Keratinocyte (primary cell): ENCODE measurements around the gene ZMYND8. TPM values are rescaled to one million over a fixed set of nuclear protein-coding genes. Genes with fewer than 3 reads are reported as not detected.

Experiments
- DNase-seq: peaks from one replicate; pipeline ENCODE4 v3.0.0-alpha.2; 2011; ENCODE audit warnings: low read depth, missing footprints, low spot score
- FAIRE-seq: peaks from 2 replicates; lab custom pipeline; 2011; peaks lifted over from hg19 to GRCh38; lab: Jason Lieb, UNC
- H2AFZ ChIP-seq: 2 replicates; pipeline ENCODE4 v1.6.0; 2012; ENCODE audit warnings: low read length, control low read depth, inconsistent platforms; ENCODE audit not compliant: control insufficient read depth
- H3K27ac ChIP-seq: 2 replicates; pipeline ENCODE4 v1.5.1; 2011; ENCODE audit warnings: low read length; ENCODE audit not compliant: control insufficient read depth, insufficient read depth
- H3K27me3 ChIP-seq: 3 replicates; pipeline ENCODE4 v1.6.0; 2011; ENCODE audit warnings: low read length; ENCODE audit not compliant: control insufficient read depth, insufficient read depth; ENCODE audit errors: extremely low read depth
- H3K36me3 ChIP-seq, 2 experiments: 2 replicates in 1 of 2; 3 replicates in 1 of 2; pipeline ENCODE4 v1.5.1; 2011; ENCODE audit warnings: low read length in 2 of 2, mild to moderate bottlenecking in 1 of 2; ENCODE audit not compliant: control insufficient read depth in 2 of 2, insufficient read depth in 2 of 2; ENCODE audit errors: extremely low read depth in 1 of 2
- H3K4me1 ChIP-seq: 3 replicates; pipeline ENCODE4 v1.5.1; 2011; ENCODE audit warnings: low read length; ENCODE audit not compliant: control insufficient read depth, insufficient read depth; ENCODE audit errors: extremely low read depth
- H3K4me2 ChIP-seq: 3 replicates; pipeline ENCODE4 v1.6.0; 2011; ENCODE audit warnings: low read depth, low read length; ENCODE audit not compliant: control insufficient read depth, insufficient read depth; ENCODE audit errors: extremely low read depth
- H3K4me3 ChIP-seq, 3 experiments: fragments of 200-600 bp in 1 of 3; sonication (generic) in 1 of 3; 2 replicates in 2 of 3; 3 replicates in 1 of 3; pipeline ENCODE4 v1.5.1; 2011 to 2016; ENCODE audit warnings: low read length in 3 of 3, mild to moderate bottlenecking in 3 of 3, control low read depth in 2 of 3, inconsistent platforms in 1 of 3, low read depth in 1 of 3, mixed read lengths in 1 of 3, mixed run types in 1 of 3, moderate library complexity in 1 of 3; ENCODE audit not compliant: control insufficient read depth in 2 of 3, insufficient read depth in 2 of 3; ENCODE audit errors: extremely low read depth in 1 of 3
- H3K79me2 ChIP-seq: 2 replicates; pipeline ENCODE4 v1.6.0; 2012; ENCODE audit warnings: low read length; ENCODE audit not compliant: control insufficient read depth, insufficient read depth
- H3K9ac ChIP-seq: 3 replicates; pipeline ENCODE4 v1.6.0; 2011; ENCODE audit warnings: low read length; ENCODE audit not compliant: control insufficient read depth, insufficient read depth; ENCODE audit errors: extremely low read depth
- H3K9me1 ChIP-seq: 3 replicates; pipeline ENCODE4 v1.6.0; 2011; ENCODE audit warnings: low read length; ENCODE audit not compliant: control insufficient read depth, insufficient read depth; ENCODE audit errors: extremely low read depth
- H3K9me3 ChIP-seq: 2 replicates; pipeline ENCODE4 v1.5.1; 2012; ENCODE audit warnings: low read depth, low read length; ENCODE audit not compliant: control insufficient read depth
- H4K20me1 ChIP-seq: 3 replicates; pipeline ENCODE4 v1.6.0; 2011; ENCODE audit warnings: low read length; ENCODE audit not compliant: control insufficient read depth, insufficient read depth; ENCODE audit errors: extremely low read depth
- EZH2 ChIP-seq: IDR thresholded peaks from one replicate; pipeline ENCODE4 v1.6.1; 2012; ENCODE audit warnings: inconsistent platforms, mild to moderate bottlenecking, low read length, moderate library complexity
- dilution Hi-C: fragments of 300-500 bp; cut with MboI; formaldehyde crosslinking; loops from one replicate; pipeline ENCODE4 v1.7.0; 2020; ENCODE audit warnings: low sequenced_read_pairs; ENCODE audit not compliant: extremely low pct_ligation_motif_present
- polyA plus RNA-seq, 5 experiments: library from polyadenylated mRNA; depleted of rRNA in 3 of 5; stranded (reverse) in 3 of 5; stranded (forward) in 1 of 5; unstranded in 1 of 5; fragments of >200 nt; gene quantifications; 1 replicate in 1 of 5; 2 replicates in 3 of 5; 3 replicates in 1 of 5; pipeline versions ENCODE4 v1.2.1 to v1.2.3, GENCODE V29; 2011 to 2012; ENCODE audit warnings: missing spikeins in 2 of 5, low read depth in 1 of 5, low replicate concordance in 1 of 5
- TF ChIP-seq, protein P1 (sequence below), 3 experiments: IDR thresholded peaks in 1 of 3; conservative IDR thresholded peaks in 1 of 3; optimal IDR thresholded peaks in 1 of 3; 2 replicates in 2 of 3; 3 replicates in 1 of 3; pipeline versions ENCODE3 to v1.5.1; 2011; ENCODE audit warnings: low read length in 3 of 3, mild to moderate bottlenecking in 3 of 3, moderate library complexity in 2 of 3, control low read depth in 1 of 3, inconsistent platforms in 1 of 3; ENCODE audit not compliant: insufficient read depth in 2 of 3; ENCODE audit errors: extremely low read depth in 1 of 3

The ZMYND8 gene
- polyA plus RNA-seq, 1 donor (not counting 4 experiments of a cell fraction or from before 2014, with no cell fraction given) = 39.8 TPM

DNA sequence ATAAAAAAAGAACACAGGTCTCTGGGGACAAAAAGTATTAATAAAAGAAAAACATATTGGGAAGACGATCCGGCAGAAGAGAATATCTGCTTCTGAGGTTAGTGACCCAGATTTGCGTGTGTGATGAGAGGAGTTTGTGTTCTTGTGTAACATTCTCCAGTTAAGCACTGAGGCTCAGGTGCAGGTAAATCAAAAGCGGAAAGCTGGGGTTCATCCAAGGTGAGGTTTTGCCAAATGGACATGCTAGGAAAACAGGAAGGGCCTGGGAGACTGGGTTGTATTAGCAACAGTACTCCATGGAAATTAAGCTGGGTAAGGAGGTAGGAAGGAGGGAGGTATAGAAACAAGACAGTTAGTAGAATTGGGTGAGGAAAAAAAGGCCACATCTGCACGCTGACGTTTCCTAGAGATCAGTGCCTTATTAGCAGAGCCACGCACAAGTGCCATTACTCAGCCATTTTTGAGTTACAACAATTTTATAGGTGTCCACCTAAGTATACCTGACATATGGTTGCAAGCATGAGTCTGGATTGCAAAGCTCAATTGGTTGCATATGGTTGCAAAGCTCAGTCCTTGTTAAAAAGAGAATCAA is 139.6 kb downstream of the ZMYND8 start:
- TF ChIP-seq, protein P1, sequence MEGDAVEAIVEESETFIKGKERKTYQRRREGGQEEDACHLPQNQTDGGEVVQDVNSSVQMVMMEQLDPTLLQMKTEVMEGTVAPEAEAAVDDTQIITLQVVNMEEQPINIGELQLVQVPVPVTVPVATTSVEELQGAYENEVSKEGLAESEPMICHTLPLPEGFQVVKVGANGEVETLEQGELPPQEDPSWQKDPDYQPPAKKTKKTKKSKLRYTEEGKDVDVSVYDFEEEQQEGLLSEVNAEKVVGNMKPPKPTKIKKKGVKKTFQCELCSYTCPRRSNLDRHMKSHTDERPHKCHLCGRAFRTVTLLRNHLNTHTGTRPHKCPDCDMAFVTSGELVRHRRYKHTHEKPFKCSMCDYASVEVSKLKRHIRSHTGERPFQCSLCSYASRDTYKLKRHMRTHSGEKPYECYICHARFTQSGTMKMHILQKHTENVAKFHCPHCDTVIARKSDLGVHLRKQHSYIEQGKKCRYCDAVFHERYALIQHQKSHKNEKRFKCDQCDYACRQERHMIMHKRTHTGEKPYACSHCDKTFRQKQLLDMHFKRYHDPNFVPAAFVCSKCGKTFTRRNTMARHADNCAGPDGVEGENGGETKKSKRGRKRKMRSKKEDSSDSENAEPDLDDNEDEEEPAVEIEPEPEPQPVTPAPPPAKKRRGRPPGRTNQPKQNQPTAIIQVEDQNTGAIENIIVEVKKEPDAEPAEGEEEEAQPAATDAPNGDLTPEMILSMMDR (optimal IDR thresholded peaks at IDR 0.05 in 1 of 3, IDR thresholded peaks at IDR 0.05 in 1 of 3, conservative IDR thresholded peaks at IDR 0.05 in 1 of 3; ENCODE audit: extremely low read depth in 1 of 3, insufficient read depth in 2 of 3, low read length in 3 of 3) = no peak
- no peak for TF ChIP-seq EZH2
- no peak overlapping the region for H3K4me2 ChIP-seq

GRCh38 chr20:47215653-47216397 is 140.7 kb downstream of the ZMYND8 start:
- H4K20me1 ChIP-seq = peaks cover 7% of the 10 kb centered on the region
- no peak overlapping the region for H3K4me3 ChIP-seq
- TF ChIP-seq, protein P1 (optimal IDR thresholded peaks at IDR 0.05 in 1 of 3, IDR thresholded peaks at IDR 0.05 in 1 of 3, conservative IDR thresholded peaks at IDR 0.05 in 1 of 3; ENCODE audit: extremely low read depth in 1 of 3, insufficient read depth in 2 of 3, low read length in 3 of 3) = no peak
- no peak for TF ChIP-seq EZH2
- H3K9me3 ChIP-seq = no peaks in the 10 kb centered on the region
- no peaks in the 10 kb centered on the region for H3K27me3 ChIP-seq
- H3K9me1 ChIP-seq = no peaks in the 10 kb centered on the region
- no peak overlapping the region for H3K9ac ChIP-seq
- dilution Hi-C loops = no loop called here
- DNase-seq (no peak), FAIRE-seq (no peak)
- H3K36me3 ChIP-seq = peaks cover 54 to 63% of the 10 kb centered on the region in 2 experiments
- no peak overlapping the region for H3K4me2 ChIP-seq
- H3K79me2 ChIP-seq = peaks cover 19% of the 10 kb centered on the region
- H2AFZ ChIP-seq = no peak overlapping the region
- no peaks in the 10 kb centered on the region for H3K4me1 ChIP-seq
- H3K27ac ChIP-seq = no peak overlapping the region

More for the DNA sequence above, 139.6 kb downstream of the ZMYND8 start:
- Histone ChIP-seq H3K9ac (no peak overlapping the region), H3K79me2 (peaks cover 19% of the 10 kb centered on the region), H3K36me3 (peaks cover 50 to 55% of the 10 kb centered on the region in 2 experiments), H3K27me3 (no peaks in the 10 kb centered on the region), H3K9me3 (no peaks in the 10 kb centered on the region), H3K27ac (no peak overlapping the region), H3K4me1 (no peaks in the 10 kb centered on the region), H3K9me1 (no peaks in the 10 kb centered on the region), H4K20me1 (peaks cover 7% of the 10 kb centered on the region), H2AFZ (no peak overlapping the region), H3K4me3 (no peak overlapping the region)
- FAIRE-seq (no peak), DNase-seq (no peak)
- dilution Hi-C loops = no loop called here
